Spleen (tissue), 11 donors: ENCODE data around the gene FBP1. TPM values are rescaled to one million over a fixed set of nuclear protein-coding genes. Genes with fewer than 3 reads are reported as not detected.

ENCODE experiments used
- DNase-seq: peaks from one replicate; pipeline ENCODE4 v3.0.0-alpha.2; 2020
- H3K27ac ChIP-seq, 8 donors: fragments of 200-600 bp; sonication (generic) in 7 of 8; 1 replicate in 4 of 8; 2 replicates in 4 of 8; pipeline versions ENCODE4 v1.5.0 to v1.8.0; 2016 to 2021; ENCODE audit warnings: inconsistent platforms in 4 of 8, mild to moderate bottlenecking in 4 of 8, moderate library complexity in 1 of 8
- H3K27me3 ChIP-seq, 7 donors: fragments of 200-600 bp; sonication (generic) in 6 of 7; replicated peaks in 1 of 7; 1 replicate in 4 of 7; 2 replicates in 3 of 7; pipeline versions ENCODE4 v1.5.0 to v1.8.0; 2016 to 2021; ENCODE audit warnings: inconsistent platforms in 3 of 7, mild to moderate bottlenecking in 1 of 7
- H3K36me3 ChIP-seq, 6 donors: fragments of 200-600 bp; sonication (generic) in 5 of 6; 1 replicate in 4 of 6; 2 replicates in 2 of 6; pipeline versions ENCODE4 v1.5.0 to v1.8.0; 2016 to 2021; ENCODE audit warnings: inconsistent platforms in 2 of 6
- H3K4me1 ChIP-seq, 6 donors: fragments of 200-600 bp; sonication (generic) in 5 of 6; 1 replicate in 3 of 6; 2 replicates in 3 of 6; pipeline versions ENCODE4 v1.5.0 to v1.8.0; 2016 to 2021; ENCODE audit warnings: inconsistent platforms in 3 of 6
- H3K4me3 ChIP-seq, 8 donors: fragments of 200-600 bp; sonication (generic) in 7 of 8; 1 replicate in 4 of 8; 2 replicates in 4 of 8; pipeline versions ENCODE4 v1.5.0 to v1.8.0; 2016 to 2021; ENCODE audit warnings: inconsistent platforms in 4 of 8, mild to moderate bottlenecking in 4 of 8, moderate library complexity in 2 of 8
- H3K9me3 ChIP-seq, 8 donors: fragments of 200-600 bp; sonication (generic) in 7 of 8; 1 replicate in 4 of 8; 2 replicates in 4 of 8; pipeline versions ENCODE4 v1.5.0 to v1.8.0; 2016 to 2021; ENCODE audit warnings: inconsistent platforms in 4 of 8
- CTCF ChIP-seq, 11 experiments: fragments of 200-600 bp in 7 of 11; fragments of 450-650 bp in 4 of 11; sonication (generic) in 4 of 11; IDR thresholded peaks in 8 of 11; conservative IDR thresholded peaks in 3 of 11; 1 replicate in 7 of 11; 2 replicates in 4 of 11; pipeline versions ENCODE4 v1.4.0 to v1.8.0; 2016 to 2021; ENCODE audit warnings: antibody characterized with exemption in 11 of 11, inconsistent platforms in 4 of 11, mild to moderate bottlenecking in 1 of 11
- POLR2A ChIP-seq, 3 donors: fragments of 450-650 bp; IDR thresholded peaks; one replicate each; pipeline ENCODE4 v1.5.1; 2017; ENCODE audit warnings: antibody characterized with exemption in 3 of 3, mild to moderate bottlenecking in 1 of 3
- POLR2AphosphoS5 ChIP-seq, 3 donors: sonication (generic); formaldehyde crosslinking; IDR thresholded peaks; one replicate each; pipeline ENCODE4 v1.5.1; 2017; ENCODE audit warnings: antibody characterized with exemption in 3 of 3
- WGBS, 5 donors: extraction: QIAGEN DNeasy Blood & Tissue Kit in 3 of 5; methylation state at CpG; one replicate each; pipeline versions ENCODE4 v1.1.5 to v1.1.7; 2013 to 2018; 5-methylcytosine and 5-hydroxymethylcytosine counted together
- intact Hi-C: fragments of 100-400 bp; cut with DNase I; formaldehyde crosslinking; loops from one replicate; pipeline ENCODE4 v1.15.0; 2023; ENCODE audit warnings: low total_unique reads
- polyA plus RNA-seq, 3 donors: library from polyadenylated mRNA; stranded (reverse); fragments of 200-250 nt; gene quantifications; one replicate each; pipeline ENCODE4 v1.2.1, GENCODE V29; 2013
- total RNA-seq, 7 donors: library from RNA; depleted of rRNA in 3 of 7; stranded (reverse); fragments of >200 nt in 3 of 7; fragmentation: NEBNext Ultra II Directional in 4 of 7; extraction: Animal tissue kit (Norgen Biotek cat#: 25700) in 4 of 7; gene quantifications; one replicate each; pipeline versions ENCODE4 v1.1.0 to v1.2.1, GENCODE V29; 2016 to 2021
- donor health status: healthy with polysubstance abuse.
- donor health status: DM: no; HTN: no; CAD: no; lungs with moderate emphysema.
- donor health status: DM: no; HTN: no; CAD: no.
- donor health status: Bipolar disorder and iron deficiency.
- donor health status: healthy.
- donor health status: DM: no; HTN: no; CAD: no.
- donor health status: DM: yes; HTN: yes; CAD: no.

The FBP1 gene
- total and polyA plus RNA-seq, 10 donors = 7.9 to 57.4 (median 12.4) TPM

DNA sequence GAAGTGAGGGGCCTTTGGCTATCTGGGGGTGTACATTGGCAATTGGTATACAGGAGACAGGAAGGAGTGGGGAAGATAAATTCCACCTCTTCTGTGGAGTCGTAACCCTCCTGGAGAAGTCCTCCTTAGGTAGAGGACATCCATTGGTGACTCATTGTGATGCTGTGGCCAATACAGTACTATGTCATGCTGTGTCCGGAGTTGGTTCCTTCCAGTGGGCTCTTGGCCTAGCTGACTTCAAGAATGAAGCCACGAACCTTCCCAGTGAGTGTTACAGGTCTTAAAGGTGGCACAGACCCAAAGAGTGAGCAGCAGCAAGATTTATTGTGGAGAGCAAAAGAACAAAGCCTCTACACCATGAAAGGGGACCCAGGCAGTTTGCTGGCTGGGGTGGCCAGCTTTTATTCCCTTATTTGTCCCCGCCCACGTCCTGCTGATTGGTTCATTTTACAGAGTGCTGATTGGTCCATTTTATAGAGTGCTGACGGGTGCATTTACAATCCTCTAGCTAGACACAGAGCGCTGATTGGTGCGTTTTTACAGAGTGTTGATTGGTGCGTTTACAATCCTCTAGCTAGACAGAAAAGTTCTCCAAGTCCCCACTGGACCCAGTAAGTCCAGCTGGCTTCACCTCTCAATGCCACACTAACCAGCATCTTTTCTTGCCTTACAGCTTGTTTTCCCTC lies 37.3 kb upstream of the FBP1 start:
- no peaks in the 10 kb centered on the region for H3K27me3 ChIP-seq
- no peak overlapping the region for H3K4me3 ChIP-seq
- no peak overlapping the region for H3K27ac ChIP-seq
- TF ChIP-seq POLR2A (IDR thresholded peaks at IDR 0.05) (no peak), CTCF (IDR thresholded peaks at IDR 0.05 in 8 of 11, conservative IDR thresholded peaks at IDR 0.05 in 3 of 11) (no peak), POLR2AphosphoS5 (IDR thresholded peaks at IDR 0.05) (no peak)
- DNase-seq = no peak
- H3K4me1 ChIP-seq = peaks cover 0 to 4% (median 0%) of the 10 kb centered on the region in 6 donors
- 85 to 96% (median 92%) methylated on average over 9 of the region's 9 CpGs for WGBS, 5 donors
- intact Hi-C loops = loop anchor here (5.0 kb wide), 1 partner anchor 456 kb away; no protein-coding TSS in a partner anchor
- H3K36me3 ChIP-seq = no peaks in the 10 kb centered on the region
- H3K9me3 ChIP-seq = no peaks in the 10 kb centered on the region

DNA sequence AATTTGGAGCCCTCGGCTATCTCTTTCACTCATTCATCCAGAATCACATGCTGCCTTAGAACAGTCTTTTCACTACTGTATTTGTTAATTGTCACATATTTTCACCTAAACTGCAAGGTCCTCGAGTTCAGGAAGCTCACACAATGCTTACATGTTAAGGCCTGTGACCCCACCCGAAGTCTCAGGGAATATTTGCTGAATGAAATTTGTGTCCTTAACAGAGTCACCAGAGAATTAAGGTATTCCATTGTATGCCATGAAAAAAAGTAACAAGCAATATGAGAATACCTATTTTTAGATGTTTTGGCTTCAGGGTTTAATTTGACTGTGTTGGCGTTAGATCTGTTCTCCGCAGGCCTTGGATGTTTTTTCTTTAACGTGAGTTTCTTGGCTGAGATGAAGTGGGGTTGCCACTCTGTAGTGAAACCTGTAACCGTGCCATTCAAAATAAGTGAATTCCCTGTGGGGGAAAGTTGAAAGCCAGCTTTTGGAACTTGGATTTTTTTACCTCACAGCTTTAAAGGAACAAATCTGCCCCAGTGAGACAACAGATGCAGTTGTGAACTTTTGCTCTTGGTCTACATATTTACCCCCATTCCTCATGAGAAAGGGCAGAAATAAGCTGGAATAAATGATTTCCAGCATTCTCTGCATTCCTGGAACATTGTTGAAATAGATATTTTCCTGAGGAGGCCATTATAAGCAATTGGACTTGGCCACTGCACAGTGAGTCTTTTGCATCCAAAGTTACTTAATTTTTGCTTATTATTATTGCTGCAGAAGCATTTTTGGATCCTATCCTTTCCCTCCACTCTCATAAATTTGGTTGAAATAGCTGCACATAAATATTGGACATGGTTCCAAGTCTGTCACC lies 35.9 kb upstream of the FBP1 start:
- 68 to 79% (median 77%) methylated on average over 7 of the region's 7 CpGs for WGBS, 5 donors
- intact Hi-C loops = loop anchor here (5.0 kb wide), 1 partner anchor 457 kb away; no protein-coding TSS in a partner anchor
- Histone ChIP-seq H3K9me3 (no peaks in the 10 kb centered on the region), H3K27ac (no peak overlapping the region), H3K27me3 (peaks cover 0 to 9% (median 0%) of the 10 kb centered on the region in 7 donors), H3K4me3 (no peak overlapping the region), H3K36me3 (no peaks in the 10 kb centered on the region), H3K4me1 (peaks cover 0 to 4% (median 0%) of the 10 kb centered on the region in 6 donors)
- no peak for DNase-seq
- TF ChIP-seq CTCF (IDR thresholded peaks at IDR 0.05 in 8 of 11, conservative IDR thresholded peaks at IDR 0.05 in 3 of 11) = no peak
- no peak for TF ChIP-seq POLR2AphosphoS5 (IDR thresholded peaks at IDR 0.05)
- TF ChIP-seq POLR2A (IDR thresholded peaks at IDR 0.05) = no peak

DNA sequence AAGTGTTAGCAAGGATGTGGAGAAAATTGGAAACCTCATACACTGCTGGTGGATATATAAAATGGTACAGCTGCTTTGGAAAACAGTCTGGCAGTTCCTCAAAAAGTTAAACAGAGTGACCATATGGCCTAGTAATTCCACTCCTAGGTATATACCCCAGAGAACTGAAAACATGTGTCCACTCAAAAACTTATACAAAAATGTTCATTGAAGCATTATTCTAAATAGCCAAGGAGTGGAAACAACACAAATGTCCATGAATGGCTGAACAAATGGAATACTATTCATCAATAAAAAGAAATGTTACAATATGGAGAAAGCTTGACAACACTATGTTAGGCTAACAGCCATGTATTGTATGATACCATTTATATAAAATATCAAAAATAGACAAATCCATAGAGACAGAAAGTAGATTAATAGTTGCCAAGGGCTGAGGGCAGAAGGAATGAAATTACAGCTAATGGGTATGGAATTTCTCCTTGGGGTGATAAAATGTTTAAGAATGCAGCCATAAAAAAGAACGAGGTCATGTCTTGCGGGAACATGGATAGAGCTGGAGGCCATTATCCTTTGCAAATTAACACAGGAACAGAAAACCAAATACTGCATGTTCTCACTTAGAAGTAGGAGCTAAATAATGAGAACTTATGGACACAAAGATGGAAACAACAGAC lies 33.6 kb upstream of the FBP1 start:
- no peaks in the 10 kb centered on the region for H3K9me3 ChIP-seq
- intact Hi-C loops = no loop called here
- peaks cover 0 to 13% (median 0%) of the 10 kb centered on the region in 7 donors for H3K27me3 ChIP-seq
- no peak overlapping the region for H3K27ac ChIP-seq
- WGBS, 5 donors = 86 to 94% (median 91%) methylated on average over 2 of the region's 2 CpGs
- no peaks in the 10 kb centered on the region for H3K36me3 ChIP-seq
- no peak for DNase-seq
- no peak overlapping the region for H3K4me3 ChIP-seq
- H3K4me1 ChIP-seq = peaks cover 0 to 17% (median 10%) of the 10 kb centered on the region in 6 donors
- no peak for TF ChIP-seq CTCF (IDR thresholded peaks at IDR 0.05 in 8 of 11, conservative IDR thresholded peaks at IDR 0.05 in 3 of 11)
- TF ChIP-seq POLR2AphosphoS5 (IDR thresholded peaks at IDR 0.05) = no peak
- no peak for TF ChIP-seq POLR2A (IDR thresholded peaks at IDR 0.05)
